Osteoblast (primary cell): ENCODE data around the gene CDK2AP2. TPM values are rescaled to one million over a fixed set of nuclear protein-coding genes. Genes with fewer than 3 reads are reported as not detected.

Experiments
- DNase-seq: peaks from one replicate; pipeline ENCODE4 v3.0.0; 2011; ENCODE audit warnings: low spot score, mixed read lengths; ENCODE audit not compliant: insufficient read length; ENCODE audit errors: missing footprints
- H2AFZ ChIP-seq: 2 replicates; pipeline ENCODE4 v1.6.0; 2011; ENCODE audit warnings: mild to moderate bottlenecking, low read length
- H3K27ac ChIP-seq: 2 replicates; pipeline ENCODE4 v1.5.1; 2011; ENCODE audit warnings: mild to moderate bottlenecking, low read depth, low read length, moderate library complexity
- H3K27me3 ChIP-seq: 2 replicates; pipeline ENCODE4 v1.6.0; 2012; ENCODE audit warnings: mild to moderate bottlenecking, control low read depth, inconsistent platforms, low read length, moderate library complexity; ENCODE audit not compliant: insufficient read depth
- H3K36me3 ChIP-seq: 2 replicates; pipeline ENCODE4 v1.5.1; 2011; ENCODE audit warnings: mild to moderate bottlenecking, low read length, control low read depth, moderate library complexity; ENCODE audit not compliant: insufficient read depth
- H3K4me1 ChIP-seq: 2 replicates; pipeline ENCODE4 v1.5.1; 2011; ENCODE audit warnings: mild to moderate bottlenecking, low read length, control low read depth, moderate library complexity; ENCODE audit not compliant: insufficient read depth
- H3K4me2 ChIP-seq: 2 replicates; pipeline ENCODE4 v1.6.0; 2011; ENCODE audit warnings: mild to moderate bottlenecking, low read length; ENCODE audit not compliant: insufficient read depth
- H3K4me3 ChIP-seq: fragments of 200-600 bp; sonication (generic); 3 replicates; pipeline ENCODE4 v1.5.1; 2012; ENCODE audit warnings: mild to moderate bottlenecking, low read length, inconsistent platforms; ENCODE audit not compliant: insufficient read depth
- H3K79me2 ChIP-seq: 2 replicates; pipeline ENCODE4 v1.6.0; 2012; ENCODE audit warnings: mild to moderate bottlenecking, low read length, control low read depth, inconsistent platforms; ENCODE audit not compliant: insufficient read depth
- H3K9me3 ChIP-seq: 2 replicates; pipeline ENCODE4 v1.5.1; 2011; ENCODE audit warnings: low read depth, low read length, control low read depth
- H4K20me1 ChIP-seq: 2 replicates; pipeline ENCODE4 v1.6.0; 2012; ENCODE audit warnings: mild to moderate bottlenecking, low read length, control low read depth; ENCODE audit not compliant: insufficient read depth
- CTCF ChIP-seq: IDR thresholded peaks from 2 replicates; pipeline ENCODE4 v1.5.1; 2011; ENCODE audit warnings: mild to moderate bottlenecking, low read depth, low read length, moderate library complexity; ENCODE audit errors: extremely low read depth
- total RNA-seq: library from RNA; depleted of rRNA; stranded (reverse); fragments of >200 nt; gene quantifications from 2 replicates; pipeline ENCODE4 v1.2.3, GENCODE V29; 2012

Gene CDK2AP2
- total RNA-seq, 1 donor = 6.2 TPM

DNA sequence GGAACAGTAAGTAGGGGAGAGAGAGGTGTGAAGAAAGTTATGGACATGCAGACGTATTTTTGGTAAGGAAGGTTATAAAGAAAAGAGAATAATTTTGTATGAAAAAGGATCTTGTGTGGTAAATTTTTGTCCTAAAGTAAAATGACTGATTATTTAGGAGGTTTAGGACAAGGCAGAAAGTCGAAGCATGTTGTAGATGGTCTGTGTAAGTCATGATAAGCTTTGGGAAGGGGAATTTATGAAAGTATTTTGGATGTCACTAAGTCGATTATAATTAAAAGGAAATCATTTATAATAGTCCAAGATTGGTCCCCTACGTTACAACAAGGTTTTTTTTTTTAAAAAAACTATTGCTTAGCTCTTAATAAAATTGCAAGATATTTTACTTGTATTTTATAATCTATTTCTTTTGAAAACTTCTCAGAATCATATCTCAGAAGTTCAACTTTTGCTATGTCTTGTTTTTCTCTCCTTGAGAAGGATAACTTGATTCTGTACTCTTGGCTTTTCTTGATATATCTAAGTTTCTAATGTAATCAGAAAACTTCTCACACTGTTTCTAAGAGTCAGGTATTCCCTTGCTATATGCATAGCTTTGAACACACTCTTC is 26.2 kb upstream of the CDK2AP2 start:
- no peak overlapping the region for H3K27ac ChIP-seq
- H4K20me1 ChIP-seq = no peaks in the 10 kb centered on the region
- H3K36me3 ChIP-seq = no peaks in the 10 kb centered on the region
- no peak overlapping the region for H2AFZ ChIP-seq
- DNase-seq = no peak
- TF ChIP-seq CTCF = no peak
- no peaks in the 10 kb centered on the region for H3K27me3 ChIP-seq
- no peak overlapping the region for H3K4me3 ChIP-seq
- peaks cover 8% of the 10 kb centered on the region for H3K9me3 ChIP-seq
- H3K79me2 ChIP-seq = no peaks in the 10 kb centered on the region
- H3K4me2 ChIP-seq = no peak overlapping the region
- no peaks in the 10 kb centered on the region for H3K4me1 ChIP-seq

GRCh38 chr11:67532889-67533288 is 24.9 kb upstream of the CDK2AP2 start:
- no peak for TF ChIP-seq CTCF
- H2AFZ ChIP-seq = no peak overlapping the region
- no peak for DNase-seq
- peaks cover 8% of the 10 kb centered on the region for H3K9me3 ChIP-seq
- no peaks in the 10 kb centered on the region for H4K20me1 ChIP-seq
- no peaks in the 10 kb centered on the region for H3K79me2 ChIP-seq
- H3K4me3 ChIP-seq = no peak overlapping the region
- no peak overlapping the region for H3K27ac ChIP-seq
- H3K4me2 ChIP-seq = no peak overlapping the region
- no peaks in the 10 kb centered on the region for H3K27me3 ChIP-seq
- H3K4me1 ChIP-seq = no peaks in the 10 kb centered on the region
- no peaks in the 10 kb centered on the region for H3K36me3 ChIP-seq

GRCh38 chr11:67530282-67530592 is 22.3 kb upstream of the CDK2AP2 start:
- Histone ChIP-seq H3K27ac (no peak overlapping the region), H3K4me3 (no peak overlapping the region), H3K36me3 (no peaks in the 10 kb centered on the region), H3K79me2 (no peaks in the 10 kb centered on the region), H3K9me3 (peaks cover 8% of the 10 kb centered on the region), H3K27me3 (no peaks in the 10 kb centered on the region), H4K20me1 (no peaks in the 10 kb centered on the region), H3K4me2 (no peak overlapping the region), H3K4me1 (no peaks in the 10 kb centered on the region), H2AFZ (no peak overlapping the region)
- no peak for TF ChIP-seq CTCF
- DNase-seq = no peak

DNA sequence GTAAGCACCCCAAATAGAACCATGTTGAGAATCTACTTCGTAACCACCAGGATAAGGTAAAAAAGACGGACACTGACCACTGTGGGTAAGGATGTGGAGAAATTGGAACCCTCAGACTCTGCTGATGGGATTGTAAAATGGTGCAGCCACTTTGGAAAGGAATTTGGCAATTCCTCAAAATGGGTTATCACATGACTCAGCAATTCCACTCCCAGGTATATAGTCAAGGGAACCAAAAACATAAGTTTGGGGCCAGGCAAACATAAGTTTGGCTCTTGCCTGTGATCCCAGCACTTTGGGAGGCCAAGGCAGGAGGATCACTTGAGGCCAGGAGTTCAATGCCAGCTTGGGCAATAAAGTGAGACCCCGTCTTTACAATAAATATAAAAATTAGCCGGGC is 20.4 kb upstream of the CDK2AP2 start:
- Histone ChIP-seq H3K4me3 (no peak overlapping the region), H3K79me2 (no peaks in the 10 kb centered on the region), H3K27ac (no peak overlapping the region), H3K9me3 (peaks cover under 1% of the 10 kb centered on the region), H4K20me1 (no peaks in the 10 kb centered on the region), H3K4me2 (no peak overlapping the region), H3K4me1 (no peaks in the 10 kb centered on the region), H2AFZ (no peak overlapping the region), H3K36me3 (no peaks in the 10 kb centered on the region), H3K27me3 (no peaks in the 10 kb centered on the region)
- no peak for TF ChIP-seq CTCF
- no peak for DNase-seq
